ENCODE measurements around the gene ARHGEF26. TPM values are rescaled to one million over a fixed set of nuclear protein-coding genes. Genes with fewer than 3 reads are reported as not detected.
A peak's percentile ranks its signal among the peaks of the same experiment; 100 is the strongest.

ARHGEF26 gene
- polyA plus RNA-seq, 4 donors = 6.5 to 13.6 (median 9.0) TPM

DNA sequence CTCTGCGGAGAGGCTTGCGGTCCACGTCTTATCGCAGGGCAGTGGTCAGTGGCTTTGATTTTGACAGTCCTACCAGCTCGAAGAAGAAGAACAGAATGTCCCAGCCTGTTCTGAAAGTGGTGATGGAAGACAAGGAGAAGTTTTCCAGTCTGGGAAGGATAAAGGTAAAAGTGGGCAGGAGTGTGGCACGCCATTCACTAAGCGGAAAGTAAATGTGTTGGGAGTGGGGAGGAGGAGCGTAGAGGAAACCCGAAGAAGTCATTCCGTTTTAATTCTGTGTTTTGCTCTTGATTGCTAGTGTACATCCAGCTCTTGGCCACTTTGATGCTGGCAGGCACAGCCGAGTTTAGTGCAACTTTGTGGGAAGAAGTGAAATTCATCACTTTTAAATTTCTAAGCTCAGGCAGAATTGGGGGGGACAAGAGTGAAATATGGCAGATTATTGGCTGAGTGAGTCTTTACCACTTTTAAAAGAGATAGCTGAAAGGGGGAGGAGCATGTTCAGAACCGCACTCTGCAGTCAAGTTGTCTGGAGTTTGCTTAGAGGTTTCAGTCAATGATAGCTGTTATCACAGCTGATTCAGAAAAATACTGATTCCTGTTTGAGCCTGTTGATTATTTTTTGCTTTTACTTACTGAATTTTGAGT lies 1.8 kb downstream of the ARHGEF26 start:
- peak; percentile 46 to 55 for DNase-seq

DNA sequence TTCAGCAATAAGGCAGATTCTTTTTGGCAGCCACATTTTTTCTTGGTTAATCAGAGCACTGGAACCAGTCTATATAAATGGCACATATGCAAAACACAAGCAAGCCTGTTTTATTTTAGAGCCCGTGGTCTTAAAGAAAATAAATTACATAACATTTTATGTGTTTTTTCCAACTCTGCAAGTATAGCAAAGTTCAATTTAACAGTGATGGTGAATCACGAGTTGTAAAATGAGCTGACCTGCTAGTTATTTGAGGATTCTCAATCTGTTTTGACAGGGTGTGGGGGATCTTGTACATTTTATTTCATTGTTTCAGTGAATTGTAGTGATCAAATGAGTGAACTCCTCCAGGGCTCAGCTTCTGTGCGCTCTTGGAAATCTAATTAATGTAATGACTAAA lies 2.7 kb downstream of the ARHGEF26 start:
- 39 to 59% (median 51%) methylated on average over 3 of the region's 3 CpGs for WGBS, 3 donors
- H3K27ac ChIP-seq (ENCODE audit: low read depth in 1 of 3, low read length in 2 of 3) = no peak overlapping the region
- peaks cover 0 to 14% (median 4%) of the 10 kb centered on the region in 3 donors for H3K27me3 ChIP-seq (ENCODE audit: control insufficient read depth in 3 of 3, insufficient read depth in 3 of 3, low read length in 3 of 3)
- peak overlapping the region in 1 of 3 donors; percentile 87 for H3K4me3 ChIP-seq (ENCODE audit: low read depth in 1 of 3, low read length in 3 of 3)
- H3K9me3 ChIP-seq (ENCODE audit: control insufficient read depth in 2 of 2, insufficient read depth in 1 of 2, low read depth in 1 of 2, low read length in 1 of 2) = no peaks in the 10 kb centered on the region
- H3K36me3 ChIP-seq (ENCODE audit: control insufficient read depth in 3 of 3, insufficient read depth in 2 of 3, low read depth in 1 of 3, low read length in 3 of 3) = peaks cover 0 to 2% (median 0%) of the 10 kb centered on the region in 3 donors
- peaks cover 0 to 13% (median 5%) of the 10 kb centered on the region in 3 donors for H3K4me1 ChIP-seq (ENCODE audit: control insufficient read depth in 3 of 3, insufficient read depth in 2 of 3, low read depth in 1 of 3, low read length in 2 of 3)
- DNase-seq = peak in 1 of 2 donors; percentile 17
- FAIRE-seq = no peak

More for the DNA sequence above, 1.8 kb downstream of the ARHGEF26 start:
- Histone ChIP-seq H3K27me3 (ENCODE audit: control insufficient read depth in 3 of 3, insufficient read depth in 3 of 3, low read length in 3 of 3) (peaks cover 0 to 14% (median 4%) of the 10 kb centered on the region in 3 donors), H3K4me3 (ENCODE audit: low read depth in 1 of 3, low read length in 3 of 3) (peak overlapping the region in 2 of 3 donors; percentile 87 to 92), H3K4me1 (ENCODE audit: control insufficient read depth in 3 of 3, insufficient read depth in 2 of 3, low read depth in 1 of 3, low read length in 2 of 3) (peaks cover 0 to 13% (median 5%) of the 10 kb centered on the region in 3 donors), H3K9me3 (ENCODE audit: control insufficient read depth in 2 of 2, insufficient read depth in 1 of 2, low read depth in 1 of 2, low read length in 1 of 2) (no peaks in the 10 kb centered on the region), H3K36me3 (ENCODE audit: control insufficient read depth in 3 of 3, insufficient read depth in 2 of 3, low read depth in 1 of 3, low read length in 3 of 3) (no peaks in the 10 kb centered on the region), H3K27ac (ENCODE audit: low read depth in 1 of 3, low read length in 2 of 3) (peak overlapping the region in 2 of 3 donors; percentile 1 to 17)
- 6 to 12% (median 10%) methylated on average over 12 of the region's 12 CpGs for WGBS, 3 donors
- FAIRE-seq = no peak

- DNase-seq (peak in 1 of 2 donors; percentile 41), FAIRE-seq (no peak)
- Histone ChIP-seq H3K27ac (ENCODE audit: low read depth in 1 of 3, low read length in 2 of 3) (peak overlapping the region in 1 of 3 donors; percentile 32), H3K27me3 (ENCODE audit: control insufficient read depth in 3 of 3, insufficient read depth in 3 of 3, low read length in 3 of 3) (peaks cover 0 to 14% (median 2%) of the 10 kb centered on the region in 3 donors), H3K36me3 (ENCODE audit: control insufficient read depth in 3 of 3, insufficient read depth in 2 of 3, low read depth in 1 of 3, low read length in 3 of 3) (peaks cover 0 to 2% (median 0%) of the 10 kb centered on the region in 3 donors), H3K9me3 (ENCODE audit: control insufficient read depth in 2 of 2, insufficient read depth in 1 of 2, low read depth in 1 of 2, low read length in 1 of 2) (no peaks in the 10 kb centered on the region), H3K4me3 (ENCODE audit: low read depth in 1 of 3, low read length in 3 of 3) (no peak overlapping the region), H3K4me1 (ENCODE audit: control insufficient read depth in 3 of 3, insufficient read depth in 2 of 3, low read depth in 1 of 3, low read length in 2 of 3) (peaks cover under 1 to 13% (median 6%) of the 10 kb centered on the region in 3 donors)
- 43 to 71% (median 52%) methylated on average over 2 of the region's 2 CpGs for WGBS, 3 donors
Observed at GRCh38 chr3:154125378-154126030, 4.3 kb downstream of the ARHGEF26 start.

DNA sequence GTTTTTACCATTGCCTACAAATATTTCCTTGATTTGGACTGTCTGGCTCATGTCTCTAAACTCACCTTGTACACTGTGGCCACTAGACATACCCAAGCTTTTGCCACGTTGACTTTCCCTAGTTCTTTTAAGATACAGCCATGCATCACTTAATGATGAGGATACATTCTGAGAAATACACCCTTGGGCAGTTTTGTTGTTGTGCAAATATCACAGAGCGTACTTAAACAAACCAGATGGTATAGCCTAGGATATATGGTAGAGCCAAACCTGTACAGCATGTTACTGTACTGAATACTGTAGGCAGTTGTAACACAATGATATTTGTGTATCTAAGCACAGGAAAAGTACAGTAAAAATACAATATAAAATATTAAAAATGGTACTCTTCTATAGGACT lies 5.5 kb downstream of the ARHGEF26 start:
- H3K27me3 ChIP-seq (ENCODE audit: control insufficient read depth in 3 of 3, insufficient read depth in 3 of 3, low read length in 3 of 3) = peaks cover 0 to 10% (median 2%) of the 10 kb centered on the region in 3 donors
- no peak overlapping the region for H3K27ac ChIP-seq (ENCODE audit: low read depth in 1 of 3, low read length in 2 of 3)
- H3K4me1 ChIP-seq (ENCODE audit: control insufficient read depth in 3 of 3, insufficient read depth in 2 of 3, low read depth in 1 of 3, low read length in 2 of 3) = peaks cover 5 to 16% (median 13%) of the 10 kb centered on the region in 3 donors
- FAIRE-seq = no peak
- no peak for DNase-seq
- peaks cover 0 to 2% (median 0%) of the 10 kb centered on the region in 3 donors for H3K36me3 ChIP-seq (ENCODE audit: control insufficient read depth in 3 of 3, insufficient read depth in 2 of 3, low read depth in 1 of 3, low read length in 3 of 3)
- 81 to 89% (median 86%) methylated on average over 2 of the region's 2 CpGs for WGBS, 3 donors
- no peaks in the 10 kb centered on the region for H3K9me3 ChIP-seq (ENCODE audit: control insufficient read depth in 2 of 2, insufficient read depth in 1 of 2, low read depth in 1 of 2, low read length in 1 of 2)
- H3K4me3 ChIP-seq (ENCODE audit: low read depth in 1 of 3, low read length in 3 of 3) = no peak overlapping the region

- WGBS, 3 donors = 12 to 53% (median 33%) methylated on average over 4 of the region's 4 CpGs
- H3K27ac ChIP-seq (ENCODE audit: low read depth in 1 of 3, low read length in 2 of 3) = peak overlapping the region in 1 of 3 donors; percentile 64
- H3K9me3 ChIP-seq (ENCODE audit: control insufficient read depth in 2 of 2, insufficient read depth in 1 of 2, low read depth in 1 of 2, low read length in 1 of 2) = no peaks in the 10 kb centered on the region
- FAIRE-seq = no peak
- H3K27me3 ChIP-seq (ENCODE audit: control insufficient read depth in 3 of 3, insufficient read depth in 3 of 3, low read length in 3 of 3) = no peaks in the 10 kb centered on the region
- peaks cover 6 to 21% (median 19%) of the 10 kb centered on the region in 3 donors for H3K4me1 ChIP-seq (ENCODE audit: control insufficient read depth in 3 of 3, insufficient read depth in 2 of 3, low read depth in 1 of 3, low read length in 2 of 3)
- DNase-seq = peak; percentile 44 to 85
- H3K36me3 ChIP-seq (ENCODE audit: control insufficient read depth in 3 of 3, insufficient read depth in 2 of 3, low read depth in 1 of 3, low read length in 3 of 3) = peaks cover 0 to 2% (median 0%) of the 10 kb centered on the region in 3 donors
- H3K4me3 ChIP-seq (ENCODE audit: low read depth in 1 of 3, low read length in 3 of 3) = no peak overlapping the region
Observed at GRCh38 chr3:154129625-154130024, 8.4 kb downstream of the ARHGEF26 start.

- H3K9me3 ChIP-seq (ENCODE audit: control insufficient read depth in 2 of 2, insufficient read depth in 1 of 2, low read depth in 1 of 2, low read length in 1 of 2) = no peaks in the 10 kb centered on the region
- no peak overlapping the region for H3K4me3 ChIP-seq (ENCODE audit: low read depth in 1 of 3, low read length in 3 of 3)
- 42 to 78% (median 62%) methylated on average over 3 of the region's 3 CpGs for WGBS, 3 donors
- H3K4me1 ChIP-seq (ENCODE audit: control insufficient read depth in 3 of 3, insufficient read depth in 2 of 3, low read depth in 1 of 3, low read length in 2 of 3) = peaks cover 6 to 19% (median 14%) of the 10 kb centered on the region in 3 donors
- no peaks in the 10 kb centered on the region for H3K27me3 ChIP-seq (ENCODE audit: control insufficient read depth in 3 of 3, insufficient read depth in 3 of 3, low read length in 3 of 3)
- peaks cover 0 to 2% (median 0%) of the 10 kb centered on the region in 3 donors for H3K36me3 ChIP-seq (ENCODE audit: control insufficient read depth in 3 of 3, insufficient read depth in 2 of 3, low read depth in 1 of 3, low read length in 3 of 3)
- DNase-seq (no peak), FAIRE-seq (no peak)
- H3K27ac ChIP-seq (ENCODE audit: low read depth in 1 of 3, low read length in 2 of 3) = peak overlapping the region in 1 of 3 donors; percentile 12
Observed at GRCh38 chr3:154130540-154130939, 9.3 kb downstream of the ARHGEF26 start.

GRCh38 chr3:154131830-154132229 lies 10.6 kb downstream of the ARHGEF26 start:
- Histone ChIP-seq H3K9me3 (ENCODE audit: control insufficient read depth in 2 of 2, insufficient read depth in 1 of 2, low read depth in 1 of 2, low read length in 1 of 2) (no peaks in the 10 kb centered on the region), H3K4me3 (ENCODE audit: low read depth in 1 of 3, low read length in 3 of 3) (no peak overlapping the region), H3K27ac (ENCODE audit: low read depth in 1 of 3, low read length in 2 of 3) (peak overlapping the region in 1 of 3 donors; percentile 32), H3K27me3 (ENCODE audit: control insufficient read depth in 3 of 3, insufficient read depth in 3 of 3, low read length in 3 of 3) (no peaks in the 10 kb centered on the region), H3K36me3 (ENCODE audit: control insufficient read depth in 3 of 3, insufficient read depth in 2 of 3, low read depth in 1 of 3, low read length in 3 of 3) (peaks cover 0 to 2% (median 0%) of the 10 kb centered on the region in 3 donors), H3K4me1 (ENCODE audit: control insufficient read depth in 3 of 3, insufficient read depth in 2 of 3, low read depth in 1 of 3, low read length in 2 of 3) (peaks cover 8 to 13% (median 12%) of the 10 kb centered on the region in 3 donors)
- 11 to 41% (median 36%) methylated on average over 1 of the region's 1 CpG for WGBS, 3 donors
- DNase-seq = peak in 1 of 2 donors; percentile 69
- no peak for FAIRE-seq

- no peak overlapping the region for H3K4me3 ChIP-seq (ENCODE audit: low read depth in 1 of 3, low read length in 3 of 3)
- no peaks in the 10 kb centered on the region for H3K27me3 ChIP-seq (ENCODE audit: control insufficient read depth in 3 of 3, insufficient read depth in 3 of 3, low read length in 3 of 3)
- H3K4me1 ChIP-seq (ENCODE audit: control insufficient read depth in 3 of 3, insufficient read depth in 2 of 3, low read depth in 1 of 3, low read length in 2 of 3) = peaks cover 8 to 13% (median 12%) of the 10 kb centered on the region in 3 donors
- peak; percentile 90 for FAIRE-seq
- peak overlapping the region in 1 of 3 donors; percentile 42 for H3K27ac ChIP-seq (ENCODE audit: low read depth in 1 of 3, low read length in 2 of 3)
- peaks cover 0 to 2% (median 0%) of the 10 kb centered on the region in 3 donors for H3K36me3 ChIP-seq (ENCODE audit: control insufficient read depth in 3 of 3, insufficient read depth in 2 of 3, low read depth in 1 of 3, low read length in 3 of 3)
- DNase-seq = peak; percentile 89 to 95
- no peaks in the 10 kb centered on the region for H3K9me3 ChIP-seq (ENCODE audit: control insufficient read depth in 2 of 2, insufficient read depth in 1 of 2, low read depth in 1 of 2, low read length in 1 of 2)
- 13 to 55% (median 23%) methylated on average over 6 of the region's 6 CpGs for WGBS, 3 donors
Observed at GRCh38 chr3:154132777-154133375, 11.7 kb downstream of the ARHGEF26 start.
